Raji (cell line): ENCODE results near the gene TMEM130.

Experiments used
- POLR2A ChIP-seq: IDR thresholded peaks from 2 replicates; pipeline ENCODE4 v1.6.1; 2011; ENCODE audit warnings: low read depth, low read length, control low read depth; ENCODE audit not compliant: insufficient read depth

The TMEM130 gene

GRCh38 chr7:98834949-98835348, 34.9 kb downstream of the TMEM130 start:
- TF ChIP-seq POLR2A, result no peak

DNA sequence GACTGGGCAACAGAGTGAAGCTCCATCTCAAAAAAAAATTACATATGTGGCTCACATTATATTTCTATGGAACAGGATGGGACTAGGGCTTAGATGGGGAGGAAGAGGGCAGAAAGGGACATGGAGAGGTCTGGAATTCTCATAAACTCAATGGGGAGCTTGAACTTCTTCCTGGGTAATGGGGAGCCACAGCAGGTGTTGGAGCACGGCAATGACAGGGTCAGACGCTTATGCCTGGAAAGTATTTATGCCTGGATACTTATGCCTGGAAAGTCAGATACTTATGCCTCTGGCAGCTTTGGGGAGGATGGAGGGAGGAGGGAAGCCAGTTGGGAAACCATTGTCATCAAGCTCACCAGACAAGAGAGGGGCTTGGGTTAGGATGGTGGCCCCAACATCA, 36.8 kb downstream of the TMEM130 start:
- no peak for TF ChIP-seq POLR2A

- TF ChIP-seq POLR2A, result no peak
Measured at GRCh38 chr7:98831641-98832221, 38.1 kb downstream of the TMEM130 start.

DNA sequence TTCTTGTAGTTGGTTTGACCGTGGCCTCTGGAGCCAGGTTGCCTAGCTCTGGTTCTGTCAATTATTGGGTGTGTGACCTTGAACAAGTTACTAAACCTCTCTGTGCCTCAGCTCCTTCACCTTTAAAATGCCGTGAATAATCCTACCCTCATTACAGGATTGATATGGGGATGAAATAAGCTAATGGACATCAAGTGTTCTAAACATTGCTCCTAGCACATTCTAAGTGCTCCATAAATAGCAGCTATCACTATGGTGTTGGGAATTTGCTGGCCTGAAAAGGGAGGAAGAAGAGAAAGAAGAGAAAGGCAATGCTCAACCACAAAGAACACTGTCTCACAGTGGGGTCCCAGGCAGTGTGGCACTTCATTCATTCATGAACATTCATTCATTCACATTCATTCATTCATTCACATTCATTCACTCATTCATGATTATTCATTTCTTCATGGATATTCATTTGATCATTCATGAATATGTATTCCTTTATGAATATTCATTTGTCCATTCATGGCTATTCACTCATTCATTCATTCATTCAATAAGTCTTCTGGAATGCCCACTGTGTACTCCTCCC, 38.8 kb downstream of the TMEM130 start:
- TF ChIP-seq POLR2A, result no peak

- no peak for TF ChIP-seq POLR2A
Measured at GRCh38 chr7:98828368-98828767, 41.4 kb downstream of the TMEM130 start.

- TF ChIP-seq POLR2A, result no peak
Measured at GRCh38 chr7:98827258-98827657, 42.6 kb downstream of the TMEM130 start.

GRCh38 chr7:98826811-98827231, 43.0 kb downstream of the TMEM130 start:
- TF ChIP-seq POLR2A, result no peak

GRCh38 chr7:98826387-98826786, 43.4 kb downstream of the TMEM130 start:
- TF ChIP-seq POLR2A, result no peak

DNA sequence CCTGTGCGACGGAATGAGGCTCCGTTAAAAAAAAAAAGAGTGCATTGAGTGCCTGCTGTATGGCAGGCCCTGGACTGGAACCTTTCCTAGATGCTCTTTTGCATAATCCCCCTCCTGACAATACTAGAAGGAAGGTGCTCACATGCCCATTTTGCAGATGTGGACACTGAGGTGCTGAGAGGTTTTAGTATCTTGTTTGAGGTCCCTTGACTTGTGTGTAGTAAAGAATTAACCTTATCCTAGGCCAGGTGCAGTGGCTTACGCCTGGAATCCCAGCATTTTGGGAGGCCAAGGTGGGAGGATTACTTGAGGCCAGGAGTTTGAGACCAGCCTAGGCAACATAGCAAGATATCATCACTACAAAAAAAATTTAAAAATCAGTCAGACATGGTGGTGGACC, 46.6 kb downstream of the TMEM130 start:
- TF ChIP-seq POLR2A, result no peak

DNA sequence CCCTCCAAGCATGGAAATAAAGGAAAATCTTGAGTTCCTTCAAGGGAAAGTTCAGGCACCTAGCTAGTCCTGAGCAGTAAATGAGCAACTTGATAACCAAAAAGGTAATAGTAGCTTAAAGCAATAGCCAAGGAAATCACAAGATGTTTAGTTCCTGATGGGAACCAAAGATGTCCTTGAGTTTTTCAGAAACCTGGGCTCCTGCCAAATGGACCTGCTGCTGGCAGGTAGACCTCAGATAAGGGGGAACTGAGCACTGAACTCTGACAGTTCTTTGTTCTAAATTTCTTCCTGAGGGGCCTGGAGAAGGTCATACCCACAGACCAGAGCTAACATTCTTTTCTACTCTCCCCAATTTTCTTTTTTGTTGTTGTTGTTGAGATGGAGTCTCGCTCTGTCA, 48.5 kb downstream of the TMEM130 start:
- TF ChIP-seq POLR2A, result no peak

DNA sequence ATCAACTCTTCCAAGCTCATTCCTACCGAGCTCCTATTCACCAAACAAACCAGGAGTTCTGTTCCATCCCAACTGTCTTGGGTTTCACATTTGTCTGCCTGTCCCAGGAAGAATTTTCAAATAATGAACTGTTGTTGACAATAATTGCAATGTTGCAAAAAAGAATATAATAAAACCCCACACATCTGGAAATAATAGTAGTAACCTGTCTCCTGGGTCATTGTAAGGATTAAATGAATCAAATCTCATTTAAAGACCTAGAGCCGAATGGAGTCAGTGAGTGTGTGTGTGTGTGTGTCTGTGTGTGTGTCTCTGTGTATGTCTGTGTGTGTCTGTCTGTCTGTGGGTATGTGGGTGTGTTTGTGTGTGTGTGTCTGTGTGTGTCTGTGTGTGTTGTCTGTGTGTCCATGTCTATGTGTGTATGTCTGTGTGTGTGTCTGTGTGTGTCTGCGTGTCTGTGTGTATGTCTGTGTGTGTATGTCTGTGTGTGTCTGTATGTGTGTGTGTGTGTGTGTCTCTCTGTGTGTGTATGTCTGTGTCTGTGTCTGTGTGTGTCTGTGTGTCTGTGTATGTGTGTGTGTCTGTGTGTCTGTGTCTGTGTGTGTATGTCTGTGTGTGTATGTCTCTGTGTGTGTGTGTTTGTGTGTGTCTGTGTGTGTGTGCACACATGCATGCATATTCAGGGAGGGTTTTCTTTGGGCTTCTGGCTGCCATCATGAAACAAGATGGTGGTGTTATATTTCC, 52.7 kb downstream of the TMEM130 start:
- no peak for TF ChIP-seq POLR2A

DNA sequence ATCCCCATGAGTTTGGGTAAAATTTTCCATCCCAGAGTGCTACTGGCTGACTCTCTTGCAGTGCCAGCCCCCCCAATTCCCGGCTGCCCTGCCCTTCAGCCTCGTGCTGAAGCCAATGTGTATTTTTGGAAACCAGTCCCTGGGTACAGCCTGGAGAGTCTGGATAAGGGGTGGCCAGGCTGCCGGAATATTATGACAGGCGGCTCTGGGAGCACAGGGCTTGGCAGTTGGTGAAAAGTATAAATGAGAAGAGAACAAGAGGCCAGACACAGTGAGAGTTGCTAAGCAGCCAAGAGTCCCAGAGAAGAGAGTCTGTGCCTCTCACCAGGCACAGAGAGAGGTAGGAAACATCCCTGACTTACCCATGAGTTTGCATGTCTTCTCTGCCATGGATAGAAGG, 53.6 kb downstream of the TMEM130 start:
- TF ChIP-seq POLR2A, result no peak

DNA sequence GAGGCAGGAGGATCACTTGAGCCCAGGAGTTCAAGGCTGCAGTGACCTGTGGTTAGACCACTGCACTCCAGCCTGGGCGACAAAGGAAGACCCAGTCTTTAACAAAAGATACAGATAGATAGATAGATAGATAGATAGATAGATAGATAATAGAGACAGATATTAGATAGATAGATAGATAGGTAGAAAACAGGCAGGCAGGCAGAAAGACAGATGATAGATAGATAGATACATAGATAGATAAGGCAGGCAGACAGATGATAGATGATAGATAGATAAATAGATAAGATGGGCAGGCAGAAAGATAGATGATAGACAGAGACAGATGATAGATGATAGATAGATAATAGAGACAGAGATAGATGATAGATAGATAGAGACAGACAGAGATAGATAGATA, 54.5 kb downstream of the TMEM130 start:
- no peak for TF ChIP-seq POLR2A

- TF ChIP-seq POLR2A, result no peak
Measured at GRCh38 chr7:98811299-98811698, 58.5 kb downstream of the TMEM130 start.

DNA sequence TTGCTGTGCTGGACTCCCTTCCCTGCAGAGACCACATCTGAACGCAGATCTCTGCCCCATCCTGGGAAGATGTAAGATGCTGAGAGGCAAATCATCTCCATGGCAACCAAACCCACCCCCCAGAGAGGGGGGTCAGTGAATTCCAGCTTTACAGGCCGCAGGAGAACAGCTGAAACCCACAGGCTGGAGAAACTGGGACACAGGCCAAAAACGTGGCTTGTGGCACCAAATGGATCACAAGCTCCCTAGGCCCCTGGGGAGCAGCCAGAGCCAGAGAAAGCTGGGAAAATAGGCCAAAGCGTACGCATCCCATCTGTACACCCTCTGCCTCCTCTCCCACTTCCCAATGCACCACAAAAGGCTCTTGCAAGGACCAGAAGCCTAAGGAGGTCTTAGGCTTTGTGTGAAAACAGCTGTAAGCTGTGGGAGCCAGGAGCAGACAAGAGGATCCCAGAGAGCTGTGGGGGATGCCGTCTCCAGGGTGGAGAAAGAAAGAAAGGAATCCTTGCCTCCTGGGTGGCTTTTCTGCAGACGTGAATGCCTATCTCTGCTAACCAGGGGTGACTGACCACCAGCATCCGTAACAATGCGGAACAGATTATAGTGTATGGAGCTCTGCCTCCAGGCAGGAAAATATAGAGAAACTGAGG, 59.5 kb downstream of the TMEM130 start:
- no peak for TF ChIP-seq POLR2A
